Measurements from ENCODE around the gene NR1D1. TPM values are rescaled to one million over a fixed set of nuclear protein-coding genes. Genes with fewer than 3 reads are reported as not detected.
A peak's percentile ranks its signal among the peaks of the same experiment; 100 is the strongest.

The NR1D1 gene
- total RNA-seq, 4 donors from 2014 or later, result 6.1 to 24.2 (median 14.5) TPM

- H3K4me1 ChIP-seq, result peaks cover 69 to 83% (median 81%) of the 10 kb centered on the region in 4 donors
Observed at GRCh38 chr17:40091691-40092397, 8.5 kb downstream of the NR1D1 start.

GRCh38 chr17:40090237-40091119 lies 9.9 kb downstream of the NR1D1 start:
- Histone ChIP-seq H3K4me1 (peaks cover 61 to 80% (median 79%) of the 10 kb centered on the region in 4 donors), H3K9me3 (no peaks in the 10 kb centered on the region), H3K36me3 (peaks cover 50 to 95% (median 88%) of the 10 kb centered on the region in 4 donors), H3K27ac (replicated peaks in 1 of 4) (peak overlapping the region; percentile 88 to 99 (median 94)), H3K4me3 (no peak overlapping the region), H3K27me3 (no peaks in the 10 kb centered on the region)
- intact Hi-C loops (cut with DNase I), result loop anchor here (5.0 kb wide), 1 partner anchor 33 kb away; no protein-coding TSS in a partner anchor
- 42% methylated on average over 12 of the region's 14 CpGs for WGBS
- DNase-seq (ENCODE audit: extremely low spot score), result no peak
- TF ChIP-seq CTCF (IDR thresholded peaks at IDR 0.05) (no peak), EP300 (IDR thresholded peaks at IDR 0.05) (no peak), POLR2A (IDR thresholded peaks at IDR 0.05; ENCODE audit: low read depth) (no peak), POLR2AphosphoS5 (IDR thresholded peaks at IDR 0.05) (no peak)

More at GRCh38 chr17:40091691-40092397, 8.5 kb downstream of the NR1D1 start:
- intact Hi-C loops (cut with DNase I), result loop anchor here (5.0 kb wide), 1 partner anchor 35 kb away; no protein-coding TSS in a partner anchor
- Histone ChIP-seq H3K9me3 (no peaks in the 10 kb centered on the region), H3K4me3 (no peak overlapping the region), H3K27ac (replicated peaks in 1 of 4) (peak overlapping the region; percentile 88 to 99 (median 94)), H3K27me3 (no peaks in the 10 kb centered on the region), H3K36me3 (peaks cover 55 to 95% (median 88%) of the 10 kb centered on the region in 4 donors)
- TF ChIP-seq POLR2A (IDR thresholded peaks at IDR 0.05; ENCODE audit: low read depth) (no peak), POLR2AphosphoS5 (IDR thresholded peaks at IDR 0.05) (peak; percentile 9 to 31), EP300 (IDR thresholded peaks at IDR 0.05) (no peak), CTCF (IDR thresholded peaks at IDR 0.05) (no peak)
- 53% methylated on average over 16 of the region's 18 CpGs for WGBS
- no peak for DNase-seq (ENCODE audit: extremely low spot score)

GRCh38 chr17:40089077-40089895 lies 11.1 kb downstream of the NR1D1 start:
- peaks cover 49 to 68% (median 67%) of the 10 kb centered on the region in 4 donors for H3K4me1 ChIP-seq
- H3K9me3 ChIP-seq, result no peaks in the 10 kb centered on the region
- intact Hi-C loops (cut with DNase I), result loop anchor here (5.0 kb wide), 1 partner anchor 67 kb away; no protein-coding TSS in a partner anchor
- H3K27me3 ChIP-seq, result no peaks in the 10 kb centered on the region
- TF ChIP-seq CTCF (IDR thresholded peaks at IDR 0.05) (no peak), POLR2AphosphoS5 (IDR thresholded peaks at IDR 0.05) (no peak), POLR2A (IDR thresholded peaks at IDR 0.05; ENCODE audit: low read depth) (no peak), EP300 (IDR thresholded peaks at IDR 0.05) (no peak)
- WGBS, result 77% methylated on average over 24 of the region's 26 CpGs
- no peak for DNase-seq (ENCODE audit: extremely low spot score)
- peak overlapping the region; percentile 88 to 99 (median 94) for H3K27ac ChIP-seq (replicated peaks in 1 of 4)
- no peak overlapping the region for H3K4me3 ChIP-seq
- peaks cover 50 to 95% (median 88%) of the 10 kb centered on the region in 4 donors for H3K36me3 ChIP-seq

All from esophagus muscularis mucosa (tissue), 4 donors.